GM18861 (cell line): ENCODE results near the gene LRP1.

ENCODE experiments used
- ATAC-seq: cut with Tn5 transposase; IDR thresholded peaks from one replicate; pipeline ENCODE4 v1.9.1; 2021; ENCODE audit not compliant: unreplicated experiment

Gene LRP1

GRCh38 chr12:57243521-57244311, 115.4 kb downstream of the LRP1 start:
- ATAC-seq = no peak

- ATAC-seq = no peak
Observed at GRCh38 chr12:57244312-57244696, 116.0 kb downstream of the LRP1 start.

GRCh38 chr12:57247041-57247440, 118.8 kb downstream of the LRP1 start:
- no peak for ATAC-seq

- no peak for ATAC-seq
Observed at GRCh38 chr12:57248934-57249742, 120.9 kb downstream of the LRP1 start.

GRCh38 chr12:57250541-57250940, 122.3 kb downstream of the LRP1 start:
- no peak for ATAC-seq

GRCh38 chr12:57250956-57251355, 122.7 kb downstream of the LRP1 start, which contains the start of gene STAC3:
Gene STAC3 (minus strand): TSS chr12:57251187. CDS start chr12:57249636, 1,551 bp downstream.
- no peak for ATAC-seq

- ATAC-seq = no peak
Observed at GRCh38 chr12:57254506-57255280, 126.4 kb downstream of the LRP1 start.

GRCh38 chr12:57255916-57256315, 127.6 kb downstream of the LRP1 start:
- ATAC-seq = no peak

GRCh38 chr12:57258977-57259970, 131.0 kb downstream of the LRP1 start:
- ATAC-seq = no peak

GRCh38 chr12:57260366-57260765, 132.1 kb downstream of the LRP1 start:
- no peak for ATAC-seq

GRCh38 chr12:57261428-57261865, 133.2 kb downstream of the LRP1 start:
- ATAC-seq = no peak

GRCh38 chr12:57262126-57262822, 134.0 kb downstream of the LRP1 start:
- no peak for ATAC-seq
